HG02870 (cell line): ENCODE data around the gene KATNB1.
"Not testable (repeated sequence)": the region's sequence is repeated elsewhere in the genome, so short reads cannot be mapped to it uniquely, and the experiment has no call there.

Source experiments
- ATAC-seq: cut with Tn5 transposase; IDR thresholded peaks from one replicate; pipeline ENCODE4 v1.9.1; 2021; ENCODE audit warnings: mild to moderate bottlenecking, moderate library complexity; ENCODE audit not compliant: unreplicated experiment

KATNB1 gene

GRCh38 chr16:57700781-57701551 is 34.6 kb upstream of the KATNB1 start:
- no peak for ATAC-seq

GRCh38 chr16:57701759-57702371 is 33.7 kb upstream of the KATNB1 start:
- no peak for ATAC-seq

GRCh38 chr16:57703416-57704010 is 32.1 kb upstream of the KATNB1 start:
- no peak for ATAC-seq

GRCh38 chr16:57704011-57704904 is 31.3 kb upstream of the KATNB1 start:
- no peak for ATAC-seq

- no peak for ATAC-seq
These were observed 30.4 kb upstream of the KATNB1 start for GRCh38 chr16:57704905-57705852.

- ATAC-seq, result no peak
These were observed 28.9 kb upstream of the KATNB1 start for GRCh38 chr16:57706717-57707116.

GRCh38 chr16:57707331-57707730 is 28.2 kb upstream of the KATNB1 start:
- ATAC-seq, result no peak

GRCh38 chr16:57708168-57708567 is 27.4 kb upstream of the KATNB1 start:
- no peak for ATAC-seq

- no peak for ATAC-seq
These were observed 25.9 kb upstream of the KATNB1 start for GRCh38 chr16:57709663-57710062.

GRCh38 chr16:57711346-57711745 is 24.2 kb upstream of the KATNB1 start:
- no peak for ATAC-seq

- ATAC-seq, result no peak
These were observed 23.6 kb upstream of the KATNB1 start for GRCh38 chr16:57711993-57712392.

GRCh38 chr16:57712569-57712968 is 23.0 kb upstream of the KATNB1 start:
- not testable (repeated sequence) for ATAC-seq

- no peak for ATAC-seq
These were observed 22.0 kb upstream of the KATNB1 start for GRCh38 chr16:57713596-57713995.

GRCh38 chr16:57714047-57714446 is 21.5 kb upstream of the KATNB1 start:
- ATAC-seq, result no peak

GRCh38 chr16:57720142-57720575 is 15.4 kb upstream of the KATNB1 start:
- no peak for ATAC-seq

GRCh38 chr16:57721356-57722209 is 14.0 kb upstream of the KATNB1 start:
- no peak for ATAC-seq

GRCh38 chr16:57722210-57722499 is 13.4 kb upstream of the KATNB1 start:
- no peak for ATAC-seq

- no peak for ATAC-seq
These were observed 12.9 kb upstream of the KATNB1 start for GRCh38 chr16:57722651-57723050.

- no peak for ATAC-seq
These were observed 12.4 kb upstream of the KATNB1 start for GRCh38 chr16:57723170-57723569.
